ENCODE results near the gene TUBGCP6.

TUBGCP6 gene

GRCh38 chr22:50226875-50227165 is 18.0 kb downstream of the TUBGCP6 start:
- H3K36me3 ChIP-seq (ENCODE audit: insufficient read depth), result no peaks in the 10 kb centered on the region
- no peak for TF ChIP-seq CTCF (conservative IDR thresholded peaks at IDR 0.05; ENCODE audit: low read depth, low read length)
- no peak overlapping the region for H3K9ac ChIP-seq
- no peak overlapping the region for H2AFZ ChIP-seq (ENCODE audit: low read depth)
- H3K4me3 ChIP-seq (IDR thresholded peaks at IDR 0.05; ENCODE audit: insufficient read depth, low read depth, low read length), result no peak overlapping the region
- no peaks in the 10 kb centered on the region for H3K79me2 ChIP-seq (ENCODE audit: insufficient read depth, low read depth)
- no peak overlapping the region for H3K4me2 ChIP-seq
- H3K27me3 ChIP-seq (ENCODE audit: insufficient read depth, low read depth), result no peaks in the 10 kb centered on the region
- no peaks in the 10 kb centered on the region for H4K20me1 ChIP-seq (ENCODE audit: insufficient read depth)
- no peak overlapping the region for H3K27ac ChIP-seq
- H3K4me1 ChIP-seq (ENCODE audit: low read depth, poor library complexity, severe bottlenecking), result no peaks in the 10 kb centered on the region

- Histone ChIP-seq H3K9ac (no peak overlapping the region), H3K36me3 (ENCODE audit: insufficient read depth) (no peaks in the 10 kb centered on the region), H3K27ac (no peak overlapping the region), H3K4me1 (ENCODE audit: low read depth, poor library complexity, severe bottlenecking) (no peaks in the 10 kb centered on the region), H3K4me3 (IDR thresholded peaks at IDR 0.05; ENCODE audit: insufficient read depth, low read depth, low read length) (no peak overlapping the region), H4K20me1 (ENCODE audit: insufficient read depth) (no peaks in the 10 kb centered on the region), H3K27me3 (ENCODE audit: insufficient read depth, low read depth) (no peaks in the 10 kb centered on the region), H2AFZ (ENCODE audit: low read depth) (no peak overlapping the region), H3K79me2 (ENCODE audit: insufficient read depth, low read depth) (no peaks in the 10 kb centered on the region), H3K4me2 (no peak overlapping the region)
- no peak for TF ChIP-seq CTCF (conservative IDR thresholded peaks at IDR 0.05; ENCODE audit: low read depth, low read length)
These were observed 18.6 kb downstream of the TUBGCP6 start for GRCh38 chr22:50226063-50226874.

- no peak overlapping the region for H2AFZ ChIP-seq (ENCODE audit: low read depth)
- H3K27ac ChIP-seq, result no peak overlapping the region
- no peaks in the 10 kb centered on the region for H3K27me3 ChIP-seq (ENCODE audit: insufficient read depth, low read depth)
- H3K9ac ChIP-seq, result no peak overlapping the region
- no peaks in the 10 kb centered on the region for H3K4me1 ChIP-seq (ENCODE audit: low read depth, poor library complexity, severe bottlenecking)
- no peak for TF ChIP-seq CTCF (conservative IDR thresholded peaks at IDR 0.05; ENCODE audit: low read depth, low read length)
- H4K20me1 ChIP-seq (ENCODE audit: insufficient read depth), result no peaks in the 10 kb centered on the region
- no peaks in the 10 kb centered on the region for H3K36me3 ChIP-seq (ENCODE audit: insufficient read depth)
- H3K79me2 ChIP-seq (ENCODE audit: insufficient read depth, low read depth), result no peaks in the 10 kb centered on the region
- H3K4me3 ChIP-seq (IDR thresholded peaks at IDR 0.05; ENCODE audit: insufficient read depth, low read depth, low read length), result no peak overlapping the region
- H3K4me2 ChIP-seq, result no peak overlapping the region
These were observed 19.4 kb downstream of the TUBGCP6 start for GRCh38 chr22:50225200-50225969.

GRCh38 chr22:50224071-50224470 is 20.8 kb downstream of the TUBGCP6 start:
- H3K4me3 ChIP-seq (IDR thresholded peaks at IDR 0.05; ENCODE audit: insufficient read depth, low read depth, low read length), result no peak overlapping the region
- H3K4me1 ChIP-seq (ENCODE audit: low read depth, poor library complexity, severe bottlenecking), result no peaks in the 10 kb centered on the region
- H3K27ac ChIP-seq, result no peak overlapping the region
- H3K79me2 ChIP-seq (ENCODE audit: insufficient read depth, low read depth), result no peaks in the 10 kb centered on the region
- H3K9ac ChIP-seq, result no peak overlapping the region
- no peaks in the 10 kb centered on the region for H3K36me3 ChIP-seq (ENCODE audit: insufficient read depth)
- H3K4me2 ChIP-seq, result no peak overlapping the region
- no peak overlapping the region for H2AFZ ChIP-seq (ENCODE audit: low read depth)
- no peak for TF ChIP-seq CTCF (conservative IDR thresholded peaks at IDR 0.05; ENCODE audit: low read depth, low read length)
- H4K20me1 ChIP-seq (ENCODE audit: insufficient read depth), result no peaks in the 10 kb centered on the region
- H3K27me3 ChIP-seq (ENCODE audit: insufficient read depth, low read depth), result no peaks in the 10 kb centered on the region

Measured in KMS-11 (cell line).